ENCODE data around the gene FAM153A.
"Not testable (repeated sequence)": the region's sequence is repeated elsewhere in the genome, so short reads cannot be mapped to it uniquely, and the experiment has no call there.

The FAM153A gene

GRCh38 chr5:177791649-177792048 is 8.9 kb upstream of the FAM153A start:
- H3K4me1 ChIP-seq (ENCODE audit: insufficient read depth, low read length, poor library complexity, severe bottlenecking); H3K4me3 ChIP-seq (ENCODE audit: low read length, poor library complexity, severe bottlenecking); H3K9ac ChIP-seq (ENCODE audit: low read depth, low read length, poor library complexity, severe bottlenecking); H3K79me2 ChIP-seq (ENCODE audit: insufficient read depth, low read length); H3K9me3 ChIP-seq (ENCODE audit: insufficient read depth, low read depth, low read length); H3K27me3 ChIP-seq (ENCODE audit: insufficient read depth, low read length, poor library complexity, severe bottlenecking); H3K9me2 ChIP-seq (replicated peaks; ENCODE audit: low read depth, low read length); H2AFZ ChIP-seq (ENCODE audit: low read length); H4K20me1 ChIP-seq (ENCODE audit: insufficient read depth, low read length, poor library complexity, severe bottlenecking); H3K36me3 ChIP-seq (ENCODE audit: insufficient read depth, low read length); H3F3A ChIP-seq (ENCODE audit: low read depth); H3K4me2 ChIP-seq (ENCODE audit: low read depth, low read length, poor library complexity, severe bottlenecking): not testable (repeated sequence)

GRCh38 chr5:177782169-177782568 is 530 bp downstream of the FAM153A start:
- H3K27me3 ChIP-seq (ENCODE audit: insufficient read depth, low read length, poor library complexity, severe bottlenecking); H2AFZ ChIP-seq (ENCODE audit: low read length); H3K36me3 ChIP-seq (ENCODE audit: insufficient read depth, low read length); H3K9me2 ChIP-seq (replicated peaks; ENCODE audit: low read depth, low read length); H3K4me3 ChIP-seq (ENCODE audit: low read length, poor library complexity, severe bottlenecking); H3K9ac ChIP-seq (ENCODE audit: low read depth, low read length, poor library complexity, severe bottlenecking); H3F3A ChIP-seq (ENCODE audit: low read depth); H3K4me2 ChIP-seq (ENCODE audit: low read depth, low read length, poor library complexity, severe bottlenecking); H3K4me1 ChIP-seq (ENCODE audit: insufficient read depth, low read length, poor library complexity, severe bottlenecking); H3K9me3 ChIP-seq (ENCODE audit: insufficient read depth, low read depth, low read length); H4K20me1 ChIP-seq (ENCODE audit: insufficient read depth, low read length, poor library complexity, severe bottlenecking); H3K79me2 ChIP-seq (ENCODE audit: insufficient read depth, low read length): not testable (repeated sequence)

GRCh38 chr5:177771206-177771605 is 11.5 kb downstream of the FAM153A start:
- not testable (repeated sequence) for H3F3A ChIP-seq (ENCODE audit: low read depth); H3K4me1 ChIP-seq (ENCODE audit: insufficient read depth, low read length, poor library complexity, severe bottlenecking); H3K36me3 ChIP-seq (ENCODE audit: insufficient read depth, low read length); H3K79me2 ChIP-seq (ENCODE audit: insufficient read depth, low read length); H4K20me1 ChIP-seq (ENCODE audit: insufficient read depth, low read length, poor library complexity, severe bottlenecking); H2AFZ ChIP-seq (ENCODE audit: low read length); H3K9ac ChIP-seq (ENCODE audit: low read depth, low read length, poor library complexity, severe bottlenecking); H3K4me2 ChIP-seq (ENCODE audit: low read depth, low read length, poor library complexity, severe bottlenecking); H3K9me3 ChIP-seq (ENCODE audit: insufficient read depth, low read depth, low read length); H3K27me3 ChIP-seq (ENCODE audit: insufficient read depth, low read length, poor library complexity, severe bottlenecking); H3K4me3 ChIP-seq (ENCODE audit: low read length, poor library complexity, severe bottlenecking); H3K9me2 ChIP-seq (replicated peaks; ENCODE audit: low read depth, low read length)

- H3K4me1 ChIP-seq (ENCODE audit: insufficient read depth, low read length, poor library complexity, severe bottlenecking); H3K9ac ChIP-seq (ENCODE audit: low read depth, low read length, poor library complexity, severe bottlenecking); H3F3A ChIP-seq (ENCODE audit: low read depth); H3K27me3 ChIP-seq (ENCODE audit: insufficient read depth, low read length, poor library complexity, severe bottlenecking); H3K9me2 ChIP-seq (replicated peaks; ENCODE audit: low read depth, low read length); H3K4me2 ChIP-seq (ENCODE audit: low read depth, low read length, poor library complexity, severe bottlenecking); H4K20me1 ChIP-seq (ENCODE audit: insufficient read depth, low read length, poor library complexity, severe bottlenecking); H2AFZ ChIP-seq (ENCODE audit: low read length); H3K79me2 ChIP-seq (ENCODE audit: insufficient read depth, low read length); H3K4me3 ChIP-seq (ENCODE audit: low read length, poor library complexity, severe bottlenecking); H3K9me3 ChIP-seq (ENCODE audit: insufficient read depth, low read depth, low read length); H3K36me3 ChIP-seq (ENCODE audit: insufficient read depth, low read length): not testable (repeated sequence)
Observed at GRCh38 chr5:177770646-177771045, 12.1 kb downstream of the FAM153A start.

- H3K79me2 ChIP-seq (ENCODE audit: insufficient read depth, low read length); H3K36me3 ChIP-seq (ENCODE audit: insufficient read depth, low read length): not testable (repeated sequence)
Observed at GRCh38 chr5:177763737-177764508, 18.8 kb downstream of the FAM153A start.

GRCh38 chr5:177760954-177761353 is 21.7 kb downstream of the FAM153A start:
- not testable (repeated sequence) for H3K4me2 ChIP-seq (ENCODE audit: low read depth, low read length, poor library complexity, severe bottlenecking); H3K79me2 ChIP-seq (ENCODE audit: insufficient read depth, low read length); H2AFZ ChIP-seq (ENCODE audit: low read length); H3K36me3 ChIP-seq (ENCODE audit: insufficient read depth, low read length); H3K27me3 ChIP-seq (ENCODE audit: insufficient read depth, low read length, poor library complexity, severe bottlenecking); H3F3A ChIP-seq (ENCODE audit: low read depth); H3K4me3 ChIP-seq (ENCODE audit: low read length, poor library complexity, severe bottlenecking); H3K9me2 ChIP-seq (replicated peaks; ENCODE audit: low read depth, low read length); H4K20me1 ChIP-seq (ENCODE audit: insufficient read depth, low read length, poor library complexity, severe bottlenecking); H3K9me3 ChIP-seq (ENCODE audit: insufficient read depth, low read depth, low read length); H3K9ac ChIP-seq (ENCODE audit: low read depth, low read length, poor library complexity, severe bottlenecking); H3K4me1 ChIP-seq (ENCODE audit: insufficient read depth, low read length, poor library complexity, severe bottlenecking)

More at GRCh38 chr5:177763737-177764508, 18.8 kb downstream of the FAM153A start:
- not testable (repeated sequence) for H3K4me2 ChIP-seq (ENCODE audit: low read depth, low read length, poor library complexity, severe bottlenecking); H3K9ac ChIP-seq (ENCODE audit: low read depth, low read length, poor library complexity, severe bottlenecking); H3F3A ChIP-seq (ENCODE audit: low read depth); H3K9me2 ChIP-seq (replicated peaks; ENCODE audit: low read depth, low read length); H3K4me1 ChIP-seq (ENCODE audit: insufficient read depth, low read length, poor library complexity, severe bottlenecking); H4K20me1 ChIP-seq (ENCODE audit: insufficient read depth, low read length, poor library complexity, severe bottlenecking); H2AFZ ChIP-seq (ENCODE audit: low read length); H3K4me3 ChIP-seq (ENCODE audit: low read length, poor library complexity, severe bottlenecking); H3K9me3 ChIP-seq (ENCODE audit: insufficient read depth, low read depth, low read length); H3K27me3 ChIP-seq (ENCODE audit: insufficient read depth, low read length, poor library complexity, severe bottlenecking)

- H3K79me2 ChIP-seq (ENCODE audit: insufficient read depth, low read length); H3F3A ChIP-seq (ENCODE audit: low read depth); H3K4me1 ChIP-seq (ENCODE audit: insufficient read depth, low read length, poor library complexity, severe bottlenecking); H3K9ac ChIP-seq (ENCODE audit: low read depth, low read length, poor library complexity, severe bottlenecking); H3K9me2 ChIP-seq (replicated peaks; ENCODE audit: low read depth, low read length); H3K4me3 ChIP-seq (ENCODE audit: low read length, poor library complexity, severe bottlenecking); H3K4me2 ChIP-seq (ENCODE audit: low read depth, low read length, poor library complexity, severe bottlenecking); H3K27me3 ChIP-seq (ENCODE audit: insufficient read depth, low read length, poor library complexity, severe bottlenecking); H2AFZ ChIP-seq (ENCODE audit: low read length); H3K9me3 ChIP-seq (ENCODE audit: insufficient read depth, low read depth, low read length); H4K20me1 ChIP-seq (ENCODE audit: insufficient read depth, low read length, poor library complexity, severe bottlenecking); H3K36me3 ChIP-seq (ENCODE audit: insufficient read depth, low read length): not testable (repeated sequence)
Observed at GRCh38 chr5:177747354-177747753, 35.3 kb downstream of the FAM153A start.
